ENCODE results near the gene NSDHL. TPM values are rescaled to one million over a fixed set of nuclear protein-coding genes. Genes with fewer than 3 reads are reported as not detected.
A peak's percentile ranks its signal among the peaks of the same experiment; 100 is the strongest.

NSDHL gene
- total RNA-seq, 2 donors from 2014 or later: 3.4 to 20.1 TPM

- DNase-seq (no peak), ATAC-seq (no peak)
These were observed 71.1 kb downstream of the NSDHL start for GRCh38 chrX:152901816-152902501.

DNA sequence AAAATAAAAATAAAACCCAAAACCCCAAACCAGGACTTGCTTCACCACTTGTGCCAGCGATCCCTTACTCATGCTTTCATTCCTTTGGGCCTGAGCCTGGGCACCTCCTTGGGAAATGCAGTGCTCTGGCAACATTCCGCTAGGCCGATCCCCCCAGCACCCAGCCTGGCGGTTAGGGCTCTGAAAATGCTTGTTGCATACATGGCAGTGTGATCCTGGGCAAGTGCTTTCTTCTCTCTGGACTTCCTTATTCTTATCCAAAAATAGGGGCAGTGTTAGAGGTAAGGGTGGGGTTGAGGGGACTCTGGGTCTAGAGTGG, 71.6 kb downstream of the NSDHL start:
- H3K36me3 ChIP-seq (replicated peaks in 1 of 2; ENCODE audit: insufficient read depth in 1 of 2, low read depth in 2 of 2): no peaks in the 10 kb centered on the region
- 78 to 85% methylated on average over 2 to 4 of the region's 4 CpGs for WGBS, 2 donors
- H3K4me3 ChIP-seq: no peak overlapping the region
- DNase-seq (no peak), ATAC-seq (no peak)
- H3K9me3 ChIP-seq: no peaks in the 10 kb centered on the region
- peaks cover 4% of the 10 kb centered on the region for H3K4me1 ChIP-seq
- TF ChIP-seq CTCF (IDR thresholded peaks at IDR 0.05) (no peak), POLR2A (IDR thresholded peaks at IDR 0.05) (no peak)
- no peaks in the 10 kb centered on the region for H3K27me3 ChIP-seq
- intact Hi-C loops (cut with DNase I): no loop called here
- H3K27ac ChIP-seq: no peak overlapping the region

More at GRCh38 chrX:152901816-152902501, 71.1 kb downstream of the NSDHL start:
- H3K4me3 ChIP-seq: no peak overlapping the region
- H3K27ac ChIP-seq: no peak overlapping the region
- H3K36me3 ChIP-seq (replicated peaks in 1 of 2; ENCODE audit: insufficient read depth in 1 of 2, low read depth in 2 of 2): no peaks in the 10 kb centered on the region
- H3K9me3 ChIP-seq: no peaks in the 10 kb centered on the region
- intact Hi-C loops (cut with DNase I): no loop called here
- peaks cover 4% of the 10 kb centered on the region for H3K4me1 ChIP-seq
- 74 to 86% methylated on average over 4 to 9 of the region's 15 CpGs for WGBS, 2 donors
- TF ChIP-seq CTCF (IDR thresholded peaks at IDR 0.05): no peak
- no peak for TF ChIP-seq POLR2A (IDR thresholded peaks at IDR 0.05)
- no peaks in the 10 kb centered on the region for H3K27me3 ChIP-seq

GRCh38 chrX:152903589-152903988, 72.7 kb downstream of the NSDHL start:
- ATAC-seq (no peak), DNase-seq (no peak)
- Histone ChIP-seq H3K27ac (no peak overlapping the region), H3K27me3 (no peaks in the 10 kb centered on the region), H3K4me1 (no peaks in the 10 kb centered on the region), H3K9me3 (no peaks in the 10 kb centered on the region), H3K36me3 (replicated peaks in 1 of 2; ENCODE audit: insufficient read depth in 1 of 2, low read depth in 2 of 2) (no peaks in the 10 kb centered on the region), H3K4me3 (no peak overlapping the region)
- TF ChIP-seq POLR2A (IDR thresholded peaks at IDR 0.05): no peak
- no peak for TF ChIP-seq CTCF (IDR thresholded peaks at IDR 0.05)
- intact Hi-C loops (cut with DNase I): no loop called here
- 40 to 59% methylated on average over 2 to 3 of the region's 9 CpGs for WGBS, 2 donors

DNA sequence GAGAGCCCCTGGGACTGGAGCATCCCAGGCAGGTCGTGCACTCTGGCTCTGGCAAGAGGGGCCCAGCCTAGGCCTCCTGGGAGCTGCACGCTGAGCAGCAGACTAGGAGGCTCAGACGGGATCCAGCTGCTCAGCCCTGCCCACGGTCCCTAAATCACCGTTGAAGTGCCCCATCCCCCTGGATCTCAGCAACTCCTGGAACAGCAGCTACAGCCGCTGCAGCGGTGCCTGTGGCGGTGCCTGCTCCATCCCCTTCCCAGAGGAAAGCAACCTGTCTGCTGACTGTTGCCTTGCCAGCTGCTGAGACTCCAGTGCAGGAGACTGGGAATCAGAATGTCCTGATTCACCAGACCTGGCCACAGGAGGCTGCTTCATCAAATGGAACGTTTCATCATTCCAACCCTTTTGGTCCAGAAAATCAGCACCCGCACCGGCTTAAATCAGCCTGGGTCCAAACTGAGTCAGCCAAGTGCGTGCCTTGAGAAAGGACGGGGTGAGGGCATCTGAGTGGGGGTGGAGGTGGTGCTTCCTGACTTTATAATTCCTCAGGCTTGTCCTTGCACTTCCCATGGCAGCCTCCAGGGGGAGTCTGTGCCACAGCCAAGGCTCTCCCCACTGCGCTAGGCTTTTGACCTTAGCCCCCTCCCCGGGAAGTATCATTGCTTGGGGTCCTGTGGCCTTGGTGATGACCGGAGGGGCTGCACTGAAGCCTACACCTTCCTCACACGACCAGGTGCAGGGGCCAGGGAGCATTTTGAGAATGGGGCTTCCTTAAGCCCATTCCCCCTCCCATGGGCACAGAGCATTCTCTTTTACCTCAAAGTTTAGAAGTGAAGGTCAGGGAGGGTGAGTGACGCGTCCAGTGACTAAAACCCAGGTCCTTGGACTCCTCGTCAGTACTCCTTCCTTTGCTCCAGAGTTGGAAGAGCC, 73.6 kb downstream of the NSDHL start:
- ATAC-seq (peak; percentile 68), DNase-seq (peak; percentile 43 to 70 (median 47))
- Histone ChIP-seq H3K9me3 (no peaks in the 10 kb centered on the region), H3K27me3 (no peaks in the 10 kb centered on the region), H3K36me3 (replicated peaks in 1 of 2; ENCODE audit: insufficient read depth in 1 of 2, low read depth in 2 of 2) (no peaks in the 10 kb centered on the region), H3K4me3 (no peak overlapping the region), H3K27ac (no peak overlapping the region), H3K4me1 (no peaks in the 10 kb centered on the region)
- intact Hi-C loops (cut with DNase I): no loop called here
- TF ChIP-seq POLR2A (IDR thresholded peaks at IDR 0.05) (no peak), CTCF (IDR thresholded peaks at IDR 0.05) (peak; percentile 52 to 66 (median 59))
- 15 to 60% methylated on average over 1 to 14 of the region's 20 CpGs for WGBS, 2 donors
